Fibroblast of lung (primary cell): ENCODE results near the gene NUP98.

ENCODE experiments used
- EZH2 ChIP-seq: IDR thresholded peaks from 2 replicates; pipeline ENCODE4 v1.5.1; 2012; ENCODE audit warnings: low read length, control low read depth, mild to moderate bottlenecking; ENCODE audit errors: missing control alignments
- TF ChIP-seq, protein P1 (sequence below), 2 donors: IDR thresholded peaks in 1 of 2; conservative IDR thresholded peaks in 1 of 2; 1 replicate in 1 of 2; 2 replicates in 1 of 2; pipeline ENCODE4 v1.5.1; 2011 to 2012; ENCODE audit warnings: low read length in 2 of 2, control low read depth in 1 of 2, inconsistent platforms in 1 of 2, low read depth in 1 of 2, mild to moderate bottlenecking in 1 of 2

- TF ChIP-seq, protein P1, sequence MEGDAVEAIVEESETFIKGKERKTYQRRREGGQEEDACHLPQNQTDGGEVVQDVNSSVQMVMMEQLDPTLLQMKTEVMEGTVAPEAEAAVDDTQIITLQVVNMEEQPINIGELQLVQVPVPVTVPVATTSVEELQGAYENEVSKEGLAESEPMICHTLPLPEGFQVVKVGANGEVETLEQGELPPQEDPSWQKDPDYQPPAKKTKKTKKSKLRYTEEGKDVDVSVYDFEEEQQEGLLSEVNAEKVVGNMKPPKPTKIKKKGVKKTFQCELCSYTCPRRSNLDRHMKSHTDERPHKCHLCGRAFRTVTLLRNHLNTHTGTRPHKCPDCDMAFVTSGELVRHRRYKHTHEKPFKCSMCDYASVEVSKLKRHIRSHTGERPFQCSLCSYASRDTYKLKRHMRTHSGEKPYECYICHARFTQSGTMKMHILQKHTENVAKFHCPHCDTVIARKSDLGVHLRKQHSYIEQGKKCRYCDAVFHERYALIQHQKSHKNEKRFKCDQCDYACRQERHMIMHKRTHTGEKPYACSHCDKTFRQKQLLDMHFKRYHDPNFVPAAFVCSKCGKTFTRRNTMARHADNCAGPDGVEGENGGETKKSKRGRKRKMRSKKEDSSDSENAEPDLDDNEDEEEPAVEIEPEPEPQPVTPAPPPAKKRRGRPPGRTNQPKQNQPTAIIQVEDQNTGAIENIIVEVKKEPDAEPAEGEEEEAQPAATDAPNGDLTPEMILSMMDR (conservative IDR thresholded peaks at IDR 0.05 in 1 of 2, IDR thresholded peaks at IDR 0.05 in 1 of 2; ENCODE audit: low read depth in 1 of 2, low read length in 2 of 2), result no peak
- TF ChIP-seq EZH2, result no peak
Measured at GRCh38 chr11:3782963-3783362, 14.4 kb downstream of the NUP98 start.
